ENCODE data around the gene GFAP.

- no peak for TF ChIP-seq CTCF (IDR thresholded peaks at IDR 0.05; ENCODE audit: low read depth, low read length, missing input control)
- TF ChIP-seq RAD21 (IDR thresholded peaks at IDR 0.05) = no peak
- TF ChIP-seq, protein P1, sequence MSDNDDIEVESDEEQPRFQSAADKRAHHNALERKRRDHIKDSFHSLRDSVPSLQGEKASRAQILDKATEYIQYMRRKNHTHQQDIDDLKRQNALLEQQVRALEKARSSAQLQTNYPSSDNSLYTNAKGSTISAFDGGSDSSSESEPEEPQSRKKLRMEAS (IDR thresholded peaks at IDR 0.05) = no peak
- TF ChIP-seq, protein P2, sequence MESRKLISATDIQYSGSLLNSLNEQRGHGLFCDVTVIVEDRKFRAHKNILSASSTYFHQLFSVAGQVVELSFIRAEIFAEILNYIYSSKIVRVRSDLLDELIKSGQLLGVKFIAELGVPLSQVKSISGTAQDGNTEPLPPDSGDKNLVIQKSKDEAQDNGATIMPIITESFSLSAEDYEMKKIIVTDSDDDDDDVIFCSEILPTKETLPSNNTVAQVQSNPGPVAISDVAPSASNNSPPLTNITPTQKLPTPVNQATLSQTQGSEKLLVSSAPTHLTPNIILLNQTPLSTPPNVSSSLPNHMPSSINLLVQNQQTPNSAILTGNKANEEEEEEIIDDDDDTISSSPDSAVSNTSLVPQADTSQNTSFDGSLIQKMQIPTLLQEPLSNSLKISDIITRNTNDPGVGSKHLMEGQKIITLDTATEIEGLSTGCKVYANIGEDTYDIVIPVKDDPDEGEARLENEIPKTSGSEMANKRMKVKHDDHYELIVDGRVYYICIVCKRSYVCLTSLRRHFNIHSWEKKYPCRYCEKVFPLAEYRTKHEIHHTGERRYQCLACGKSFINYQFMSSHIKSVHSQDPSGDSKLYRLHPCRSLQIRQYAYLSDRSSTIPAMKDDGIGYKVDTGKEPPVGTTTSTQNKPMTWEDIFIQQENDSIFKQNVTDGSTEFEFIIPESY (IDR thresholded peaks at IDR 0.05) = no peak
- no peak for TF ChIP-seq FOXA1 (IDR thresholded peaks at IDR 0.05)
- no peak for TF ChIP-seq SP1 (IDR thresholded peaks at IDR 0.05)
- TF ChIP-seq, protein P3, sequence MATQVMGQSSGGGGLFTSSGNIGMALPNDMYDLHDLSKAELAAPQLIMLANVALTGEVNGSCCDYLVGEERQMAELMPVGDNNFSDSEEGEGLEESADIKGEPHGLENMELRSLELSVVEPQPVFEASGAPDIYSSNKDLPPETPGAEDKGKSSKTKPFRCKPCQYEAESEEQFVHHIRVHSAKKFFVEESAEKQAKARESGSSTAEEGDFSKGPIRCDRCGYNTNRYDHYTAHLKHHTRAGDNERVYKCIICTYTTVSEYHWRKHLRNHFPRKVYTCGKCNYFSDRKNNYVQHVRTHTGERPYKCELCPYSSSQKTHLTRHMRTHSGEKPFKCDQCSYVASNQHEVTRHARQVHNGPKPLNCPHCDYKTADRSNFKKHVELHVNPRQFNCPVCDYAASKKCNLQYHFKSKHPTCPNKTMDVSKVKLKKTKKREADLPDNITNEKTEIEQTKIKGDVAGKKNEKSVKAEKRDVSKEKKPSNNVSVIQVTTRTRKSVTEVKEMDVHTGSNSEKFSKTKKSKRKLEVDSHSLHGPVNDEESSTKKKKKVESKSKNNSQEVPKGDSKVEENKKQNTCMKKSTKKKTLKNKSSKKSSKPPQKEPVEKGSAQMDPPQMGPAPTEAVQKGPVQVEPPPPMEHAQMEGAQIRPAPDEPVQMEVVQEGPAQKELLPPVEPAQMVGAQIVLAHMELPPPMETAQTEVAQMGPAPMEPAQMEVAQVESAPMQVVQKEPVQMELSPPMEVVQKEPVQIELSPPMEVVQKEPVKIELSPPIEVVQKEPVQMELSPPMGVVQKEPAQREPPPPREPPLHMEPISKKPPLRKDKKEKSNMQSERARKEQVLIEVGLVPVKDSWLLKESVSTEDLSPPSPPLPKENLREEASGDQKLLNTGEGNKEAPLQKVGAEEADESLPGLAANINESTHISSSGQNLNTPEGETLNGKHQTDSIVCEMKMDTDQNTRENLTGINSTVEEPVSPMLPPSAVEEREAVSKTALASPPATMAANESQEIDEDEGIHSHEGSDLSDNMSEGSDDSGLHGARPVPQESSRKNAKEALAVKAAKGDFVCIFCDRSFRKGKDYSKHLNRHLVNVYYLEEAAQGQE (IDR thresholded peaks at IDR 0.05) = no peak
- TF ChIP-seq JUND (IDR thresholded peaks at IDR 0.05) = no peak
- no peak for TF ChIP-seq YY1 (IDR thresholded peaks at IDR 0.05)
- no peak for TF ChIP-seq GABPA (IDR thresholded peaks at IDR 0.05 in 1 of 2, conservative IDR thresholded peaks at IDR 0.05 in 1 of 2)
These were observed 6.5 kb downstream of the GFAP start for GRCh38 chr17:44908761-44909326.

Data from liver (tissue), 3 donors.